ENCODE data around the gene GPR137B. TPM values are rescaled to one million over a fixed set of nuclear protein-coding genes. Genes with fewer than 3 reads are reported as not detected.
"Not testable (repeated sequence)": the region's sequence is repeated elsewhere in the genome, so short reads cannot be mapped to it uniquely, and the experiment has no call there.

GPR137B gene
- polyA plus RNA-seq, 3 donors = 35.8 to 40.5 (median 38.8) TPM

- no peak for DNase-seq (ENCODE audit: extremely low read depth in 1 of 11, low read depth in 9 of 11, low spot score in 4 of 11)
Measured at GRCh38 chr1:236168716-236169429, 26.5 kb downstream of the GPR137B start.

GRCh38 chr1:236172041-236172579, 29.8 kb downstream of the GPR137B start:
- DNase-seq (ENCODE audit: extremely low read depth in 1 of 11, low read depth in 9 of 11, low spot score in 4 of 11) = no peak

GRCh38 chr1:236173174-236173767, 30.9 kb downstream of the GPR137B start:
- DNase-seq (ENCODE audit: extremely low read depth in 1 of 11, low read depth in 9 of 11, low spot score in 4 of 11) = no peak

DNA sequence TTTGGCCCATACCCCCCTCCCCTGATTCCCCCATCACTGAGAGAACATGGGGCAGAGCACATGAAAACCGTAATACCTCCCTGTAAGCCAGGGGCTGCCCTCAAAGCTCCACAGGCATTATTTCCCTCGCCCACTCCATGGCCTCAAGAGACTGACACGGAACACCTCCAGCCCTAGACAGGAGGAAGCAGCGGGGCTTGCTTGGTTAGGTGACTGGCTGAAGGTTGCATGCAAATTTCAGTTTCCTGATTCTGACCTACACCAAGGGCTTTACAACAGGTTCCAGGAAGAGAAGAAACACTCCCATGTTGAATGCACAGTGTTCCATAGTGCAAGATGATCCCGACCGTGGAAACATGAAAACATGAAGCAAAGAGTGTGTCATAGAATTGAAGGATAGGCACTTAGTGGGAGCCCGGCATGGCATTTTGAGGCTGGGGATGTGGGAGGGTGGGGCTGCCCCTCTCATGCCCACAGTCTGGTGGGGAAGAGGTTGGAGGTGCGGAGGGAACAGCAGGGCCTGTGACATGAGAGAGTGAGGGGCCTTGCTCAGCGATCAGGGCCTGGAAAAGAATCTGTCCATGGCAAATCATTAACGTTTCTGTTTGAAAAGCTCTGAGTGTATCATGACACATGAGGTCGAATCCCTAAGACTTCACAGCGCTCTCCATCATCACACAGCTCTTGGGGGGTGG, 33.5 kb downstream of the GPR137B start:
- peak in 1 of 11 donors; percentile 27 for DNase-seq (ENCODE audit: extremely low read depth in 1 of 11, low read depth in 9 of 11, low spot score in 4 of 11)

DNA sequence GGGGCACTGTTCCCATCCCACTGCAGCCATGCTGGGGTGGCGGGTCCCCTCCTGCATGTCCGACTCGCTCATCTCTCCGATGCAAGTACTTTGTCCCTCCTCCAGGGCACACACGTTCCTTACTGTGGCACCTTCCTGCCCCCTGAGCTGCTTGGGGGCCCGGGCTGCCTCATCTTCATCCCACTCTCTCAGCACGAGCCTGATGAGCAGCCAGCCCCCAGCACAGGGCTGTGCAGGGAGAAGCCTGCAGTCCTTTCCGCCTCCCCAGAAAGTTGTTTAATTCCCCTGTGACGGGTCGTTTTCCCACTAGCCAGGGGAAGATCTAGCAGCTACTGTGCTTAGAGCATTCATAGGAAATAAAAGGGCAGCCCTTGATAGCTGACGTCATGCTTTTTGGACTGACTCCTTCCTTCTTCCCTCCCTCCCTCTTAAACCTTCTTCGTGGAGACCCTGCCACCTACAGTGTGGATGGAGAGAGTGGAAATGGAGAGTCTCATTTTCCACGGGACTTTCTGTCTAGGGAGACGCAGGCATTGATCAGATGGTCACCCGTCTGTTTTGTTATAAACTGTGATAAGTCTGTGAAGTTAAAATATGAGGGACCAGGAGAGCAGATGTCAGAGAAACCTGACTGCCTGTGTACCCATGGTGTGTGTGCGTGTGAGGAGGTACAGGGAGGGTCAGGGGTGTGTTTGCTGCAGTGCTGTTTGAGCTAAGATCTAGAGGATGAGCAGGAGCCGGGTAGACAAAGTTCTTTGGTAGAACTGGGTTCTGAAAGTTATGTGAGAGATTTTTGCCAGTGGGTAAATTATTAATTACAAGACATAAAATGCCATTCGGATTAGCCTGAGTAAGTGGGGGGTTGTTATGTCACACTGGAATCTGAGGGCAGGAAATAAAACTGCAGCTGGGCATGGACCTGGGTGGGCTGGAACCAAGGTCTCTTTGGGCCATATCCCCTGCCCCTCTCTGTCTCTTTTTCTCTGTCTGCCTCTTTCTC, 34.3 kb downstream of the GPR137B start:
- DNase-seq (ENCODE audit: extremely low read depth in 1 of 11, low read depth in 9 of 11, low spot score in 4 of 11) = peak in 5 of 11 donors; percentile 23 to 46 (median 34)

- DNase-seq (ENCODE audit: extremely low read depth in 1 of 11, low read depth in 9 of 11, low spot score in 4 of 11) = no peak
Measured at GRCh38 chr1:236179634-236180033, 37.3 kb downstream of the GPR137B start.

- DNase-seq (ENCODE audit: extremely low read depth in 1 of 11, low read depth in 9 of 11, low spot score in 4 of 11) = no peak
Measured at GRCh38 chr1:236181059-236181458, 38.7 kb downstream of the GPR137B start.

DNA sequence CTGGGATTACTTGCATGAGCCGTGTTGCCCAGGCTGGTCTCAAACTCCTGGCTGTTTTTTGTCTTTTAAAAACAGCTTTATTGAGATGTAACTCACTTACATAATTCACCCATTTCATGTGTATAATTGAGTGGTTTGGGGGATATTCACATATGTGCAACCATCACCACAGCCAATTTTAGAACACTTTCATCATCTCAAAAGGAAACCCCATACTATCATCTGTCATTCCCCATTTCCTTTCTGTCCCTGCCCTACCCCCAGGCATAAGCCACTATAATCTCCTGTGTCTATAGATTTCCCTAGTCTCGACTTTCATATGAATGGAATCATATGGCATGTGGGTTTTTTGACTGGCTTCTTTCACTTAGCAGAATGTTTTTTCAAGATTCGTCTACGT, 43.3 kb downstream of the GPR137B start:
- DNase-seq (ENCODE audit: extremely low read depth in 1 of 11, low read depth in 9 of 11, low spot score in 4 of 11) = no peak

DNA sequence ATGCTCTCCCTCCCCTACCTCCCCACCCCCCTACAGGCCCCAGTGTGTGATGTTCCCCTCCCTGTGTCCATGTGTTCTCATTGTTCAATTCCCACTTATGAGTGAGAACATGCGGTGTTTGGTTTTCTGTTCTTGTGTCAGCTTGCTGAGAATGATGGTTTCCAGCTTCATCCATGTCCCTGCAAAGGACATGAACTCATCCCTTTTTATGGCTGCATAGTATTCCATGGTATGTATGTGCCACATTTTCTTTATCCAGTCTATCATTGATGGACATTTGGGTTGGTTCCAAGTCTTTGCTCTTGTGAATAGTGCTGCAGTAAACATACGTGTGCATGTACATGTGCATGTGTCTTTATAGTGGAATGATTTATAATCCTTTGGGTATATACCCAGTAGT, 44.1 kb downstream of the GPR137B start:
- DNase-seq (ENCODE audit: extremely low read depth in 1 of 11, low read depth in 9 of 11, low spot score in 4 of 11) = not testable (repeated sequence)

- not testable (repeated sequence) for DNase-seq (ENCODE audit: extremely low read depth in 1 of 11, low read depth in 9 of 11, low spot score in 4 of 11)
Measured at GRCh38 chr1:236188084-236188483, 45.7 kb downstream of the GPR137B start.

- no peak for DNase-seq (ENCODE audit: extremely low read depth in 1 of 11, low read depth in 9 of 11, low spot score in 4 of 11)
Measured at GRCh38 chr1:236193184-236193583, 50.8 kb downstream of the GPR137B start.

GRCh38 chr1:236200925-236201324, 58.6 kb downstream of the GPR137B start:
- no peak for DNase-seq (ENCODE audit: extremely low read depth in 1 of 11, low read depth in 9 of 11, low spot score in 4 of 11)

GRCh38 chr1:236201786-236202185, 59.4 kb downstream of the GPR137B start:
- DNase-seq (ENCODE audit: extremely low read depth in 1 of 11, low read depth in 9 of 11, low spot score in 4 of 11) = no peak

DNA sequence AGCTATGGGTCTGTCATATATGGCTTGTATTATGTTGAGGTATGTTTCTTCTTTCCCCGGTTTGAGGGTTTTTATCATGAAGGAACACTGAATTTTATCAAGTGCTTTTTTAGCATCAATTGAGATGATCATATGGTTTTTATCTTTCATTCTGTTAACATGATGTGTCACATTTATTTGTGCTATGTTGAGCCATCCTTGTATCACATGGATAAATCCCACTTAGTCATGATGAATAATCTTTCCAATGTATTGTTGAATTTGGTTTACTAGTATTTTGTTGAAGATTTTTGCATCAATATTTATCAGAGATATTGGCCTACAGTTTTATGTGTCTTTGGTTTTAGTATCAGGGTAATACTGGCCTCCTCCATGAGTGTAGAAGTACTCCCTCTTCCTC, 61.7 kb downstream of the GPR137B start:
- DNase-seq (ENCODE audit: extremely low read depth in 1 of 11, low read depth in 9 of 11, low spot score in 4 of 11) = no peak

DNA sequence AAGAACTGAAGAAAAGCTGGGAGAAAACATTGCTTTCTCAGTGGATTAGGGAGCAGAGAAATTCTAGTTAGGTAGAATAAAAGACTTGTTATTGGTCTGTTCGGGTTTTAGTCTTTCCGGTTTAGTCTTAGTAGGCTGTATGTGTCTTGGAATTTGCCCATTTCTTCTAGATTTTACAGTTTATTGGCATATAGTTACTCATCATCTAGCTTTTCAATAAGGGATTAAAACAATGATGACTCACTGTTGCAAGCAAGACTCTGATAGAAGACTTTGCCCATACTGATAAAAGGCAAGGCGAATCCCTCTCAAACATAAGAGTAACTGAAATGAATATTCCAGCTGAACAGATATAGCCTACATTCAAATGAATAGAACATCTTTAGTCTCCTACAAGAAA, 62.3 kb downstream of the GPR137B start:
- no peak for DNase-seq (ENCODE audit: extremely low read depth in 1 of 11, low read depth in 9 of 11, low spot score in 4 of 11)

GRCh38 chr1:236206548-236206947, 64.2 kb downstream of the GPR137B start:
- peak in 2 of 11 donors; percentile 4 to 12 for DNase-seq (ENCODE audit: extremely low read depth in 1 of 11, low read depth in 9 of 11, low spot score in 4 of 11)

DNA sequence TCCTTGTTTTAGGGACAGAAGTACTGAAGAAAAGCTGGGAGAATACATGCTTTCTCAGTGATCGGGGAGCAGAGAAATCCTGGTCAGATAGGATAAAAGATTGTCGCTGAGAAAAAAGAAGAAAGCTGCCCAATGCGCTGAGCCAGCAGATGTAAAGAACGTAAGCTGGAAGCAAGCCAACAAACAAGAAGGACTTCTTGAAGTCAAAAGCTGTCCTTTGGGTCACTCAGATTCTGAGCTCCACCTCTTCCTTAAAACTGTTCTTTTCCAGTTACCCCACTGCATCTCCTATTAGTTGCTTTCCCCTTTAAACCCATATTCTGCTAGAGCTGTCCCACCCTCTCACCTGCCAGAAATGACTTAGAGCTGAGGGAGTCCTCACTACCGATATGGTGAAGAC, 64.8 kb downstream of the GPR137B start:
- DNase-seq (ENCODE audit: extremely low read depth in 1 of 11, low read depth in 9 of 11, low spot score in 4 of 11) = no peak

- DNase-seq (ENCODE audit: extremely low read depth in 1 of 11, low read depth in 9 of 11, low spot score in 4 of 11) = no peak
Measured at GRCh38 chr1:236207569-236207968, 65.2 kb downstream of the GPR137B start.

DNA sequence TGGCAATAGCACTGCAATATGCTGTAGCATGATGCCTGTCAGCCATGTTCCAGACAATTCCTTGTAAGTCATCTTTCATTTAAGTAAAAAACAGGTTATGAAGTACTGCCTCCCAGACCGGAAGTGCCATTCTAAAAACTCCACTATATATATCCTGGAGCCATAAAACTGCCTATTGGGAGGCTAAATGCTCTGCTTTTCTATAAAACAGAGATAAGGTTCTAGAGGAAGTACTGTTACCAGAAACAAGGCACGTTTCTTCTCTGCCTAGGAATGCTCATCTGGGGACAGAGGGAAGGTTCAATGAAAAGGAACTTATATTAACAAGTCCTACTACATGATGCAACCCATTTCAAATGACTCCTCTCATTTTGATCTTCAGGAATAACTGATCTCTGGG, 66.8 kb downstream of the GPR137B start:
- DNase-seq (ENCODE audit: extremely low read depth in 1 of 11, low read depth in 9 of 11, low spot score in 4 of 11) = no peak

All from renal cortex interstitium (tissue), 11 donors.